ENCODE results near the gene GKN1. TPM values are rescaled to one million over a fixed set of nuclear protein-coding genes. Genes with fewer than 3 reads are reported as not detected.
A peak's percentile ranks its signal among the peaks of the same experiment; 100 is the strongest.

GKN1 gene
- total and polyA plus RNA-seq, 4 donors, result not detected

GRCh38 chr2:68942827-68943226 is 31.6 kb upstream of the GKN1 start (continued):
- TF ChIP-seq CTCF (IDR thresholded peaks at IDR 0.05; ENCODE audit: low read depth, low read length, missing input control), result no peak
- TF ChIP-seq RXRA (IDR thresholded peaks at IDR 0.05), result no peak
- no peak for TF ChIP-seq EGR1 (IDR thresholded peaks at IDR 0.05; ENCODE audit: low read depth in 2 of 2)
- no peak for TF ChIP-seq TAF1 (conservative IDR thresholded peaks at IDR 0.05)
- TF ChIP-seq FOXA1 (IDR thresholded peaks at IDR 0.05), result no peak

GRCh38 chr2:68943581-68944568 is 30.6 kb upstream of the GKN1 start:
- Histone ChIP-seq H3K36me3 (ENCODE audit: control insufficient read depth in 4 of 4, insufficient read depth in 3 of 4, low read depth in 1 of 4, low read length in 3 of 4) (no peaks in the 10 kb centered on the region), H3K9me3 (ENCODE audit: control insufficient read depth in 4 of 4, low read length in 3 of 4) (no peaks in the 10 kb centered on the region), H3K9ac (ENCODE audit: low read depth in 1 of 2, low read length in 2 of 2) (no peak overlapping the region), H3K4me3 (ENCODE audit: low read depth in 1 of 3, low read length in 3 of 3) (no peak overlapping the region), H3K4me1 (ENCODE audit: control insufficient read depth in 4 of 4, insufficient read depth in 4 of 4, low read length in 3 of 4) (peaks cover 0 to 6% (median 2%) of the 10 kb centered on the region in 4 donors), H3K27ac (ENCODE audit: low read depth in 1 of 2, low read length in 2 of 2) (no peak overlapping the region), H3K27me3 (ENCODE audit: control insufficient read depth in 4 of 4, insufficient read depth in 4 of 4, low read length in 3 of 4) (no peaks in the 10 kb centered on the region)
- TF ChIP-seq YY1 (IDR thresholded peaks at IDR 0.05) (no peak), SP1 (IDR thresholded peaks at IDR 0.05) (no peak), REST (IDR thresholded peaks at IDR 0.05) (no peak), HNF4G (IDR thresholded peaks at IDR 0.05) (no peak), JUND (IDR thresholded peaks at IDR 0.05) (no peak), MAX (IDR thresholded peaks at IDR 0.05) (no peak), CTCF (IDR thresholded peaks at IDR 0.05; ENCODE audit: low read depth, low read length, missing input control) (peak; percentile 73), RAD21 (IDR thresholded peaks at IDR 0.05) (peak; percentile 89 to 90)
- peak; percentile 64 for DNase-seq (ENCODE audit: low spot score)
- 45% methylated on average over 27 of the region's 27 CpGs for WGBS
